Measurements from ENCODE around the gene MACIR. TPM values are rescaled to one million over a fixed set of nuclear protein-coding genes. Genes with fewer than 3 reads are reported as not detected.

Gene MACIR
- total RNA-seq, 1 experiment from 2014 or later: 23.4 TPM

- TF ChIP-seq EZH2 (IDR thresholded peaks at IDR 0.05; ENCODE audit: borderline replicate concordance, low read depth, low read length, poor library complexity, severe bottlenecking) (no peak), CTCF (conservative IDR thresholded peaks at IDR 0.05; ENCODE audit: low read depth, low read length) (no peak)
- H3K4me3 ChIP-seq (ENCODE audit: low read depth, low read length, poor library complexity, severe bottlenecking): no peak overlapping the region
- ChIA-PET CTCF (no interaction called here), POLR2A (ENCODE audit: low non-redundant PET) (no interaction called here)
- peaks cover 13% of the 10 kb centered on the region for H3K36me3 ChIP-seq (ENCODE audit: insufficient read depth, low read length, poor library complexity, severe bottlenecking)
- H3K27ac ChIP-seq (ENCODE audit: low read depth, low read length, poor library complexity, severe bottlenecking): no peak overlapping the region
- DNase-seq (ENCODE audit: low spot score): no peak
- no peaks in the 10 kb centered on the region for H3K27me3 ChIP-seq (replicated peaks; ENCODE audit: insufficient read depth, low read depth, low read length, poor library complexity)
- intact Hi-C loops (cut with micrococcal nuclease; ENCODE audit: unreplicated experiment): no loop called here
- no peaks in the 10 kb centered on the region for H3K9me3 ChIP-seq (ENCODE audit: low read depth, low read length, poor library complexity, severe bottlenecking)
- no TSS peak for BruUV-seq (replicated peaks)
- H3K4me1 ChIP-seq (ENCODE audit: insufficient read depth, low read length, poor library complexity, severe bottlenecking): peaks cover 8% of the 10 kb centered on the region
Observed at GRCh38 chr5:103271570-103272289, 13.2 kb downstream of the MACIR start.

- TF ChIP-seq EZH2 (IDR thresholded peaks at IDR 0.05; ENCODE audit: borderline replicate concordance, low read depth, low read length, poor library complexity, severe bottlenecking) (no peak), CTCF (conservative IDR thresholded peaks at IDR 0.05; ENCODE audit: low read depth, low read length) (no peak)
- ChIA-PET CTCF (interaction anchor here (0.6 kb wide), 1 partner anchor 42 kb away, joined by 3 read pairs; no protein-coding TSS in a partner anchor), POLR2A (ENCODE audit: low non-redundant PET) (no interaction called here)
Observed at GRCh38 chr5:103272377-103272776, 13.8 kb downstream of the MACIR start.

GRCh38 chr5:103273952-103274351, 15.4 kb downstream of the MACIR start:
- intact Hi-C loops (cut with micrococcal nuclease; ENCODE audit: unreplicated experiment): no loop called here
- Histone ChIP-seq H3K4me3 (ENCODE audit: low read depth, low read length, poor library complexity, severe bottlenecking) (no peak overlapping the region), H3K27ac (ENCODE audit: low read depth, low read length, poor library complexity, severe bottlenecking) (no peak overlapping the region), H3K9me3 (ENCODE audit: low read depth, low read length, poor library complexity, severe bottlenecking) (no peaks in the 10 kb centered on the region), H3K4me1 (ENCODE audit: insufficient read depth, low read length, poor library complexity, severe bottlenecking) (peaks cover 7% of the 10 kb centered on the region), H3K36me3 (ENCODE audit: insufficient read depth, low read length, poor library complexity, severe bottlenecking) (peaks cover 13% of the 10 kb centered on the region), H3K27me3 (replicated peaks; ENCODE audit: insufficient read depth, low read depth, low read length, poor library complexity) (no peaks in the 10 kb centered on the region)
- no peak for DNase-seq (ENCODE audit: low spot score)
- TF ChIP-seq EZH2 (IDR thresholded peaks at IDR 0.05; ENCODE audit: borderline replicate concordance, low read depth, low read length, poor library complexity, severe bottlenecking): no peak
- no peak for TF ChIP-seq CTCF (conservative IDR thresholded peaks at IDR 0.05; ENCODE audit: low read depth, low read length)
- CTCF ChIA-PET: no interaction called here
- BruUV-seq (replicated peaks): no TSS peak
- POLR2A ChIA-PET (ENCODE audit: low non-redundant PET): no interaction called here

More at GRCh38 chr5:103272377-103272776, 13.8 kb downstream of the MACIR start:
- no TSS peak for BruUV-seq (replicated peaks)
- H3K4me1 ChIP-seq (ENCODE audit: insufficient read depth, low read length, poor library complexity, severe bottlenecking): peaks cover 7% of the 10 kb centered on the region
- peaks cover 13% of the 10 kb centered on the region for H3K36me3 ChIP-seq (ENCODE audit: insufficient read depth, low read length, poor library complexity, severe bottlenecking)
- no peaks in the 10 kb centered on the region for H3K27me3 ChIP-seq (replicated peaks; ENCODE audit: insufficient read depth, low read depth, low read length, poor library complexity)
- no peak overlapping the region for H3K27ac ChIP-seq (ENCODE audit: low read depth, low read length, poor library complexity, severe bottlenecking)
- H3K4me3 ChIP-seq (ENCODE audit: low read depth, low read length, poor library complexity, severe bottlenecking): no peak overlapping the region
- intact Hi-C loops (cut with micrococcal nuclease; ENCODE audit: unreplicated experiment): no loop called here
- no peak for DNase-seq (ENCODE audit: low spot score)
- H3K9me3 ChIP-seq (ENCODE audit: low read depth, low read length, poor library complexity, severe bottlenecking): no peaks in the 10 kb centered on the region

All from A673 (cell line).